HepG2 (cell line): ENCODE data around the gene CMTM8. TPM values are rescaled to one million over a fixed set of nuclear protein-coding genes. Genes with fewer than 3 reads are reported as not detected.

Experiments used
- ATAC-seq: fragments of 200-7000 bp; cut with Tn5 transposase; 3 replicates; pipeline ENCODE4 v1.9.1; 2020; ENCODE audit warnings: mild to moderate bottlenecking, moderate library complexity
- BruUV-seq: library from RNA; stranded (reverse); fragments of 400-500 nt; replicated peaks from 2 replicates; lab custom pipeline; 2021; lab: Mats Ljungman, UMichigan
- CTCF ChIA-PET: fragments of 300-600 bp; formaldehyde crosslinking; extraction: SDS; loops from one replicate; lab custom pipeline; 2021; ENCODE audit warnings: low total read pairs, inconsistent platforms, low intra/inter-chr PET ratio; lab: Yijun Ruan, JAX
- POLR2A ChIA-PET: fragments of 350-600 bp; sonication (Branson Sonifier 250); formaldehyde crosslinking; loops from one replicate; lab custom pipeline; 2020; ENCODE audit warnings: antibody characterized with exemption, inconsistent platforms; lab: Yijun Ruan, JAX
- DNase-seq: peaks from one replicate; pipeline ENCODE4 v3.0.0-alpha.2; 2015; ENCODE audit warnings: low spot score
- FAIRE-seq: peaks from 3 replicates; lab custom pipeline; 2011; peaks lifted over from hg19 to GRCh38; lab: Jason Lieb, UNC
- H2AFZ ChIP-seq: one replicate; pipeline ENCODE4 v1.6.1; 2011; ENCODE audit warnings: low read length, inconsistent platforms
- H3K27ac ChIP-seq: fragments of 300-600 bp; 3 replicates; pipeline ENCODE4 v1.8.0; 2011; ENCODE audit warnings: mixed run types, mild to moderate bottlenecking, mixed read lengths, low read length, inconsistent platforms; ENCODE audit not compliant: insufficient read depth; ENCODE audit errors: extremely low read length
- H3K27me3 ChIP-seq, 2 experiments: fragments of 200-600 bp in 1 of 2; 2 replicates in 1 of 2; 3 replicates in 1 of 2; pipeline versions ENCODE4 v1.6.0 to v1.8.0; 2011; ENCODE audit warnings: low read length in 2 of 2, mild to moderate bottlenecking in 2 of 2, moderate library complexity in 2 of 2, inconsistent platforms in 1 of 2; ENCODE audit not compliant: insufficient read depth in 2 of 2, control insufficient read depth in 1 of 2
- H3K36me3 ChIP-seq, 2 experiments: fragments of 200-600 bp in 1 of 2; replicated peaks in 1 of 2; 2 replicates in 1 of 2; 3 replicates in 1 of 2; pipeline versions ENCODE4 v1.5.1 to v1.8.0; 2011; ENCODE audit warnings: low read length in 2 of 2, inconsistent platforms in 1 of 2; ENCODE audit not compliant: insufficient read depth in 2 of 2, control insufficient read depth in 1 of 2
- H3K4me1 ChIP-seq: 2 replicates; pipeline ENCODE4 v1.5.1; 2012; ENCODE audit warnings: low read length, inconsistent platforms; ENCODE audit not compliant: insufficient read depth
- H3K4me2 ChIP-seq: 2 replicates; pipeline ENCODE4 v1.6.0; 2011; ENCODE audit warnings: low read depth, low read length, inconsistent platforms
- H3K4me3 ChIP-seq, 3 experiments: fragments of 200-600 bp in 1 of 3; sonication (generic), shearing (Covaris generic) in 1 of 3; replicated peaks in 1 of 3; 2 replicates each; pipeline ENCODE4 v1.5.1; 2011 to 2016; ENCODE audit warnings: low read length in 3 of 3, inconsistent platforms in 2 of 3, low read depth in 2 of 3, mild to moderate bottlenecking in 2 of 3, control low read depth in 1 of 3, mixed read lengths in 1 of 3; ENCODE audit not compliant: insufficient read depth in 1 of 3
- H3K79me2 ChIP-seq: one replicate; pipeline ENCODE4 v1.6.1; 2011; ENCODE audit warnings: low read length, inconsistent platforms; ENCODE audit not compliant: insufficient read depth
- H3K9ac ChIP-seq: 2 replicates; pipeline ENCODE4 v1.6.0; 2011; ENCODE audit warnings: mild to moderate bottlenecking, low read depth, low read length, inconsistent platforms; ENCODE audit not compliant: insufficient read depth
- H3K9me3 ChIP-seq: 2 replicates; pipeline ENCODE4 v1.5.1; 2012; ENCODE audit warnings: mild to moderate bottlenecking, low read length
- H4K20me1 ChIP-seq: 2 replicates; pipeline ENCODE4 v1.6.0; 2011; ENCODE audit warnings: inconsistent platforms, mild to moderate bottlenecking, low read length, moderate library complexity; ENCODE audit not compliant: insufficient read depth
- ASH2L ChIP-seq: fragments of 300-600, 200-600 bp; sonication (generic); IDR thresholded peaks from 2 replicates; pipeline ENCODE4 v1.7.0; 2017; ENCODE audit warnings: low read depth, mild to moderate bottlenecking, moderate library complexity, mixed read lengths, low read length; ENCODE audit not compliant: insufficient read length
- E2F2 ChIP-seq: sonication (generic); formaldehyde crosslinking; IDR thresholded peaks from 2 replicates; pipeline ENCODE4 v1.4.0; 2020; ENCODE audit warnings: missing genetic modification reagents, borderline replicate concordance
- FOXA3 ChIP-seq: IDR thresholded peaks from 2 replicates; pipeline ENCODE4 v1.6.1; 2016; ENCODE audit warnings: missing genetic modification reagents, missing compliant biosample characterization
- FOXO4 ChIP-seq: sonication (generic); formaldehyde crosslinking; conservative IDR thresholded peaks from 2 replicates; pipeline ENCODE4 v1.8.1; 2023; ENCODE audit warnings: missing genetic modification reagents
- HNRNPLL ChIP-seq: fragments of 200-400 bp; formaldehyde crosslinking; IDR thresholded peaks from 2 replicates; pipeline ENCODE4 v1.6.1; 2017; ENCODE audit warnings: mild to moderate bottlenecking, low read depth, low read length; ENCODE audit not compliant: poor library complexity, severe bottlenecking
- JUNB ChIP-seq: sonication (generic); formaldehyde crosslinking; IDR thresholded peaks from 2 replicates; pipeline ENCODE4 v1.8.0; 2022; ENCODE audit warnings: missing genetic modification reagents, mild to moderate bottlenecking, borderline replicate concordance
- MED13 ChIP-seq: sonication (generic); formaldehyde crosslinking; IDR thresholded peaks from 2 replicates; pipeline ENCODE4 v1.5.0; 2020; ENCODE audit warnings: missing genetic modification reagents
- SIN3B ChIP-seq: fragments of 150-350 bp; IDR thresholded peaks from 2 replicates; pipeline ENCODE4 v1.6.1; 2014; ENCODE audit warnings: low read length
- TBL1XR1 ChIP-seq: fragments of 150-350 bp; IDR thresholded peaks from 2 replicates; pipeline ENCODE4 v1.6.1; 2014; ENCODE audit warnings: borderline replicate concordance, low read length; ENCODE audit not compliant: partially characterized antibody
- ZFP90 ChIP-seq: sonication (generic); formaldehyde crosslinking; IDR thresholded peaks from 2 replicates; pipeline ENCODE4 v1.8.0; 2022; ENCODE audit warnings: missing genetic modification reagents, mild to moderate bottlenecking, inconsistent platforms, borderline replicate concordance
- ZNF747 ChIP-seq: sonication (generic); formaldehyde crosslinking; IDR thresholded peaks from 2 replicates; pipeline ENCODE4 v1.8.1; 2023; ENCODE audit warnings: missing genetic modification reagents, mild to moderate bottlenecking, borderline replicate concordance
- WGBS: methylation state at CpG from one replicate; pipeline ENCODE4 v1.1.6; 2017; ENCODE audit warnings: low lambda C conversion rate; 5-methylcytosine and 5-hydroxymethylcytosine counted together
- in situ Hi-C: cut with HindIII; loops from 2 replicates; pipeline ENCODE4 v1.10.0; 2017; ENCODE audit warnings: low pct_unique_long_range_greater_than_20kb; ENCODE audit not compliant: extremely low pct_ligation_motif_present
- intact Hi-C: fragments of 100-400 bp; cut with micrococcal nuclease; formaldehyde crosslinking; loops from one replicate; pipeline ENCODE4 v1.10.0; 2022; ENCODE audit not compliant: unreplicated experiment
- polyA plus RNA-seq, 8 experiments: library from polyadenylated mRNA; depleted of rRNA in 3 of 8; stranded (reverse) in 7 of 8; unstranded in 1 of 8; fragments of >200 nt; fragmentation: Illumina TruSeq in 4 of 8; extraction: Trizol in 4 of 8; gene quantifications; 2 replicates each; pipeline versions ENCODE4 v1.2.1 to v1.2.3, GENCODE V29; 2011 to 2016; ENCODE audit warnings: low read depth in 4 of 8, missing spikeins in 1 of 8, mixed read lengths in 1 of 8; ENCODE audit not compliant: insufficient read depth in 1 of 8
- total RNA-seq, 5 experiments: library from RNA; depleted of rRNA; stranded (reverse); fragments of >200 nt; fragmentation: Illumina TruSeq; extraction: Trizol; gene quantifications; 2 replicates each; pipeline ENCODE4 v1.2.3, GENCODE V29; 2016; ENCODE audit warnings: low read depth in 1 of 5
- TF ChIP-seq, protein P1 (sequence below): sonication (generic); formaldehyde crosslinking; IDR thresholded peaks from 2 replicates; pipeline ENCODE4 v1.4.0; 2020; ENCODE audit warnings: mild to moderate bottlenecking, missing genetic modification reagents
- TF ChIP-seq, protein P2 (sequence below): sonication (generic); formaldehyde crosslinking; IDR thresholded peaks from 2 replicates; pipeline ENCODE4 v1.5.0; 2020; ENCODE audit warnings: mild to moderate bottlenecking, low read depth, missing genetic modification reagents, borderline replicate concordance

Gene CMTM8
- total and polyA plus RNA-seq, 2 of the 13 experiments (the other 11 are each of a cell fraction or from before 2014, with no cell fraction given): 8.9 to 15.8 TPM

DNA sequence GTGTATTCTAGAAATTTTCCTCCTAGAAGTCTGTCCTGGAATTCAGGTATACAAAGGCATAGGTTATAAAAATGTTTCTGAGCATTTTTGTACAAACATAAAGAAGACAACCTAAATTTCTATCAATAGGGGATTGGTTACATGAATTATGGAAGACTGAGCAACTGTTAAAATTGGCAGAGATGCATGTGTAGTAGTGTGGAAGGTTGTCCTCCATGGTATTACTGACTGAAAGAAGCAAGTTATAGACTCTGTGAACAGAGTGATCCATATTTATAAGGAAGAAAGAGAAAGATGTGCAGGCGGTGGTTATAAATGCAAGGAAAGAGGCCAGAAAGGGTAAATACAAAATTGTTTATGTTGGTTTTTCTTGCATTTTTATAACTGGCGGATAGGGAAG is 114.9 kb downstream of the CMTM8 start:
- Histone ChIP-seq H2AFZ (no peak overlapping the region), H3K9ac (no peak overlapping the region), H3K79me2 (no peaks in the 10 kb centered on the region), H3K9me3 (no peaks in the 10 kb centered on the region), H3K4me2 (no peak overlapping the region), H3K4me1 (peaks cover 42% of the 10 kb centered on the region), H3K4me3 (no peak overlapping the region), H3K36me3 (peaks cover 0 to 11% of the 10 kb centered on the region in 2 experiments; a peak in 2 of 5 replicates), H3K27ac (no peak overlapping the region), H3K27me3 (no peaks in the 10 kb centered on the region), H4K20me1 (no peaks in the 10 kb centered on the region)
- FAIRE-seq (no peak), DNase-seq (no peak), ATAC-seq (no peak)
- intact Hi-C loops: no loop called here
- no TSS peak for BruUV-seq
- CTCF ChIA-PET: no interaction called here
- POLR2A ChIA-PET: no interaction called here
- in situ Hi-C loops: no loop called here
- 97% methylated on average over 2 of the region's 2 CpGs for WGBS
- no peak for TF ChIP-seq HNRNPLL
- TF ChIP-seq JUNB (CRISPR knock-in tag): no peak
- no peak for TF ChIP-seq ASH2L
- no peak for TF ChIP-seq TBL1XR1
- no peak for TF ChIP-seq SIN3B
- TF ChIP-seq E2F2: no peak
- TF ChIP-seq FOXO4: no peak
- no peak for TF ChIP-seq MED13 (CRISPR knock-in tag)
- TF ChIP-seq, protein P1, sequence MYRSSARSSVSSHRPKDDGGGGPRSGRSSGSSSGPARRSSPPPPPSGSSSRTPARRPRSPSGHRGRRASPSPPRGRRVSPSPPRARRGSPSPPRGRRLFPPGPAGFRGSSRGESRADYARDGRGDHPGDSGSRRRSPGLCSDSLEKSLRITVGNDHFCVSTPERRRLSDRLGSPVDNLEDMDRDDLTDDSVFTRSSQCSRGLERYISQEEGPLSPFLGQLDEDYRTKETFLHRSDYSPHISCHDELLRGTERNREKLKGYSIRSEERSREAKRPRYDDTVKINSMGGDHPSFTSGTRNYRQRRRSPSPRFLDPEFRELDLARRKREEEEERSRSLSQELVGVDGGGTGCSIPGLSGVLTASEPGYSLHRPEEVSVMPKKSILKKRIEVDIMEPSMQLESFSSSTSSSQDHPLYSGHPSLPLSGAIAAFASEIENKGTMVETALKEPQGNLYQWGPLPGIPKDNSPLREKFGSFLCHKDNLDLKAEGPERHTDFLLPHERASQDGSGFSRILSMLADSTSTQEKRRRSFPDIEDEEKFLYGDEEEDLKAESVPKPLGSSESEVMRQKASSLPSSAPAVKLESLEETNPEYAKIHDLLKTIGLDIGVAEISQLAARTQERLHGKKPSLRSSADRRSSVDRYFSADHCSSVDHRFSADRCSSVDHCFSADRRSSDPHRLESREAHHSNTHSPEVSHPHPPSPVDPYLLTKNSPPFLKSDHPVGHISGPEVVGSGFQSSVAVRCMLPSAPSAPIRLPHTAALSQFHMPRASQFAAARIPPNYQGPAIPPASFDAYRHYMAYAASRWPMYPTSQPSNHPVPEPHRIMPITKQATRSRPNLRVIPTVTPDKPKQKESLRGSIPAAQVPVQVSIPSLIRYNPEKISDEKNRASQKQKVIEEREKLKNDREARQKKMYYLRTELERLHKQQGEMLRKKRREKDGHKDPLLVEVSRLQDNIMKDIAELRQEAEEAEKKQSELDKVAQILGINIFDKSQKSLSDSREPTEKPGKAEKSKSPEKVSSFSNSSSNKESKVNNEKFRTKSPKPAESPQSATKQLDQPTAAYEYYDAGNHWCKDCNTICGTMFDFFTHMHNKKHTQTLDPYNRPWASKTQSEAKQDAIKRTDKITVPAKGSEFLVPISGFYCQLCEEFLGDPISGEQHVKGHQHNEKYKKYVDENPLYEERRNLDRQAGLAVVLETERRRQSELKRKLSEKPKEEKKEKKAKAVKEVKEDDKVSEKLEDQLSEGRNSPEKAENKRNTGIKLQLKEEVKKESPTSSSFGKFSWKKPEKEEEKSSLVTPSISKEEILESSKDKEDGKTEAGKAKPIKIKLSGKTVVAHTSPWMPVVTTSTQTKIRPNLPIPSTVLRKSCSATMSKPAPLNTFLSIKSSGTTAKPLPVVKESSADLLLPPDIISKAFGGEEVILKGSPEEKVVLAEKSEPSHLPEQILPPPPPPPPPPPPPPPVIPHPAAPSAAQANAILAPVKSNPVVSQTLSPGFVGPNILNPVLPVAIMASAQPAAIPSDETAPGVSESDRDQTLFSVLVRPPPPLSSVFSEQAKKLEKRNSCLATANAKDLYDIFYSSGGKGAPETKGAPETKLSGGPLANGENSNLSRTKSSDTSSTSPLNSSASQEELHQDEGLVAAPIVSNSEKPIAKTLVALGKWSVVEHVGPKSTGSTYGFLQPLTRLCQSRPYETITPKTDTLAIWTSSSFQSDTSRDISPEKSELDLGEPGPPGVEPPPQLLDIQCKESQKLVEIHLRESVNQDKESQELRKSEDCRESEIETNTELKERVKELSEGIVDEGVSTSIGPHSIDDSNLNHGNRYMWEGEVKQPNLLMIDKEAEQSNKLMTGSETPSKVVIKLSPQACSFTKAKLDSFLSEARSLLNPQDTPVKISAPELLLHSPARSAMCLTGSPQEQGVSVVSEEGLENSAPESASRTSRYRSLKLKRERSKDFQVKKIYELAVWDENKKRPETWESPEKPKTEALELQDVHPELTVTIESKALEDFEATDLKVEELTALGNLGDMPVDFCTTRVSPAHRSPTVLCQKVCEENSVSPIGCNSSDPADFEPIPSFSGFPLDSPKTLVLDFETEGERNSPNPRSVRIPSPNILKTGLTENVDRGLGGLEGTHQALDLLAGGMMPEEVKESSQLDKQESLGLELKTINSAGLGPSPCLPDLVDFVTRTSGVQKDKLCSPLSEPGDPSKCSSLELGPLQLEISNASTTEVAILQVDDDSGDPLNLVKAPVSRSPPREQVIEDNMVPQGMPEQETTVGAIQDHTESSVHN (CRISPR knock-in tag): no peak
- TF ChIP-seq FOXA3: no peak
- TF ChIP-seq, protein P2, sequence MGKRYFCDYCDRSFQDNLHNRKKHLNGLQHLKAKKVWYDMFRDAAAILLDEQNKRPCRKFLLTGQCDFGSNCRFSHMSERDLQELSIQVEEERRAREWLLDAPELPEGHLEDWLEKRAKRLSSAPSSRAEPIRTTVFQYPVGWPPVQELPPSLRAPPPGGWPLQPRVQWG (CRISPR knock-in tag): no peak
- TF ChIP-seq ZNF747 (CRISPR knock-in tag): no peak
- no peak for TF ChIP-seq ZFP90
